Erythroblast (primary cell): ENCODE measurements around the gene NRN1.

Experiments
- GATA1 ChIP-seq: IDR thresholded peaks from 2 replicates; pipeline ENCODE4 v1.6.1; 2011; ENCODE audit warnings: low read depth, mild to moderate bottlenecking, control low read depth, low read length, moderate library complexity
- POLR2A ChIP-seq: IDR thresholded peaks from 2 replicates; pipeline ENCODE4 v1.6.1; 2011; ENCODE audit warnings: mild to moderate bottlenecking, low read length

DNA sequence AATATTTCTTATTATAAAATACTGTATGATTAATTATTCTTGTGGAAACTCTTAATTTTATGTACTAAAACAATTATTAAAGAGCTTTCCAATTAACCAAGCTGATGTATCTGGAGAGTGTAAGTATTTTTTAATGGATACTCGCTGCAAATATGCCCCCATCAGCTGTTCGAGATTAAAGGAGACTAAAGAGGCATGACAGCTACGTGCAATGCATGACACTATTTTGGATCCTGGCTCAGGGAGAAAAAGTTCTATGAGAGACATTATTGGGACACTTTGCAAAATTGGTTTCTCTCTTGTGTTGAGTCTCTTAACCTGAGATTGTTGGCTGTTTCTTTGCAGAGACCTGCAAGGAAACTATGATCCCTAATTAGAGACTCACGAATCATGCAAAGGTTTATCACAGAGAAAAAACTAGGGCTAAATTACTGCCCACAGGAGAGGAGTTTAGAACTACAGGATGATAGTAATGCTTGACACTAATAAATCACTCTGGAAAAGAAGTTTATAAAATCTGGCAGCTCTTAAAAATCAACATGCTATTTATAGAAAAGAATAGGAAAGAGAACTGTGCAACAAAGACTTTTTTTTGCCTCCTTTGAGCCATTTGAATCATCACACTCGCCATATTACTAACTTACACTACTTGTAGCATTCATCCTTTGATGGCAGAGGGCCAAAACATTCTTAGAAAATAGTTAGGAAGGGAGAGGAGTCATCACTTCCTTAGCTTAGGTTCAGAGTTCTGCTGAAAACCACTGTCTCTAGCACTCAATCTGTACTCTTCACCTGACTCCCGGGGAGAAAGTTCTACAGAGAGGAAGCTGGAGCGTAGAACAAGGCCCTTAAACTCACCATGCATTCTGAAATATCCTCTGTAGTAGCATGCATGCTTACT is 25.3 kb downstream of the NRN1 start:
- TF ChIP-seq POLR2A: no peak
- TF ChIP-seq GATA1: no peak
